Pancreas (tissue), 10 donors: ENCODE measurements around the gene FAM181A. TPM values are rescaled to one million over a fixed set of nuclear protein-coding genes. Genes with fewer than 3 reads are reported as not detected.
A peak's percentile ranks its signal among the peaks of the same experiment; 100 is the strongest.

Experiments
- ATAC-seq, 4 donors: fragments of 200-7000 bp; cut with Tn5 transposase; one replicate each; pipeline versions ENCODE4 v1.8.0 to v1.9.1; 2020; ENCODE audit warnings: mild to moderate bottlenecking in 4 of 4, moderate library complexity in 4 of 4
- DNase-seq, 6 donors: peaks; one replicate each; pipeline ENCODE4 v3.0.0-alpha.2; 2020
- FAIRE-seq: peaks from 2 replicates; lab custom pipeline; 2012; peaks lifted over from hg19 to GRCh38; lab: Jason Lieb, UNC
- H3K27ac ChIP-seq, 4 donors: fragments of 200-600 bp; sonication (generic); 1 replicate in 3 of 4; 2 replicates in 1 of 4; pipeline versions ENCODE4 v1.5.0 to v1.8.0; 2020
- H3K27me3 ChIP-seq, 4 donors: fragments of 200-600 bp; one replicate each; pipeline ENCODE4 v1.8.0; 2021
- H3K36me3 ChIP-seq, 3 donors: fragments of 200-600 bp; sonication (generic) in 1 of 3; one replicate each; pipeline versions ENCODE4 v1.5.0 to v1.8.0; 2020 to 2021
- H3K4me1 ChIP-seq, 3 donors: fragments of 200-600 bp; one replicate each; pipeline ENCODE4 v1.8.0; 2021
- H3K4me3 ChIP-seq, 4 donors: fragments of 200-600 bp; sonication (generic) in 2 of 4; one replicate each; pipeline versions ENCODE4 v1.5.0 to v1.8.0; 2020 to 2021
- H3K9me3 ChIP-seq, 4 donors: fragments of 200-600 bp; one replicate each; pipeline ENCODE4 v1.8.0; 2021
- WGBS, 2 donors: extraction: QIAGEN DNeasy Blood & Tissue Kit; methylation state at CpG; one replicate each; pipeline ENCODE4 v1.1.7; 2013; 5-methylcytosine and 5-hydroxymethylcytosine counted together
- intact Hi-C, 3 donors: fragments of 100-400 bp; cut with DNase I; formaldehyde crosslinking; loops; one replicate each; pipeline versions ENCODE4 v1.11.1 to v1.14.2; 2022
- polyA plus RNA-seq, 2 donors: library from polyadenylated mRNA; stranded (reverse); fragments of 200-250 nt; gene quantifications; one replicate each; pipeline ENCODE4 v1.2.3, GENCODE V29; 2013
- total RNA-seq, 6 donors: library from RNA; stranded (reverse); fragmentation: NEBNext Ultra II Directional in 4 of 6; extraction: Animal tissue kit (Norgen Biotek cat#: 25700) in 4 of 6; gene quantifications; one replicate each; pipeline versions ENCODE4 v1.2.1 to v1.2.4, GENCODE V29; 2021 to 2023
- TF ChIP-seq, protein P1 (sequence below), 4 donors: fragments of 200-600 bp; sonication (generic) in 3 of 4; IDR thresholded peaks; one replicate each; pipeline versions ENCODE4 v1.5.0 to v1.8.0; 2021; ENCODE audit warnings: antibody characterized with exemption in 4 of 4
- donor health status: healthy with polysubstance abuse.
- donor health status: DM: no; HTN: no; CAD: no; lungs with moderate emphysema.
- donor health status: DM: no; HTN: no; CAD: no.
- donor health status: control.
- donor health status: control.
- donor health status: Bipolar disorder and iron deficiency.
- donor health status: DM: yes; HTN: yes; CAD: no.
- donor health status: DM: no; HTN: no; CAD: no.
- donor health status: DM: no; HTN: no; CAD: no.
- donor health status: DM: yes; HTN: yes; CAD: no.

The FAM181A gene
- total and polyA plus RNA-seq, 8 donors: not detected

DNA sequence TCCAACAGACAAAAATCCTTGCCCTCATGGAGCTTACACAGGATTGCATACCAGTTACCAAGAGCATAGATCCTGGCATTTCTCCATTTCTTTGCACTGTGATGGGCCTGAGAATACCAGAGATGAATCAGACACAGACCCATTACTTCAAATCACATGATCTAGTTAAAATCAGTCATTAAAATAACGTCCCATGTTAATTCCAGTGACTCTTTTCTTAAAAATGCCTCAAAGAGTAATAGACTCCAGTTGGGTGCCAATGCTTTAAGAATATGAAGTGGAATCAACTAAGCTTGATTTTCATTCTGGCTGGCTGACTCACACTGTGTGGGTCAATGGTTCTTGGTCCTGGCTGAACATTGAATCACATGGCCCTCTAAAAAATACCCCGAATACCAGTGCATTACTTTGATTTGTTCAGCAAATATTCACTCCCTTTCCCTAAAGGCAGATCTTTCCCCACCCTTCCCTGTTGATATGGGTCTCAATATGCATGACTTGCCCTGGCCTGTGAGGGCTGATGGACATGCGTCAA lies 38.2 kb downstream of the FAM181A start:
- WGBS, 2 donors: 78 to 81% methylated on average over 3 of the region's 3 CpGs
- H3K4me1 ChIP-seq: no peaks in the 10 kb centered on the region
- no peak overlapping the region for H3K4me3 ChIP-seq
- no peaks in the 10 kb centered on the region for H3K9me3 ChIP-seq
- H3K36me3 ChIP-seq: no peaks in the 10 kb centered on the region
- intact Hi-C loops: no loop called here
- TF ChIP-seq, protein P1, sequence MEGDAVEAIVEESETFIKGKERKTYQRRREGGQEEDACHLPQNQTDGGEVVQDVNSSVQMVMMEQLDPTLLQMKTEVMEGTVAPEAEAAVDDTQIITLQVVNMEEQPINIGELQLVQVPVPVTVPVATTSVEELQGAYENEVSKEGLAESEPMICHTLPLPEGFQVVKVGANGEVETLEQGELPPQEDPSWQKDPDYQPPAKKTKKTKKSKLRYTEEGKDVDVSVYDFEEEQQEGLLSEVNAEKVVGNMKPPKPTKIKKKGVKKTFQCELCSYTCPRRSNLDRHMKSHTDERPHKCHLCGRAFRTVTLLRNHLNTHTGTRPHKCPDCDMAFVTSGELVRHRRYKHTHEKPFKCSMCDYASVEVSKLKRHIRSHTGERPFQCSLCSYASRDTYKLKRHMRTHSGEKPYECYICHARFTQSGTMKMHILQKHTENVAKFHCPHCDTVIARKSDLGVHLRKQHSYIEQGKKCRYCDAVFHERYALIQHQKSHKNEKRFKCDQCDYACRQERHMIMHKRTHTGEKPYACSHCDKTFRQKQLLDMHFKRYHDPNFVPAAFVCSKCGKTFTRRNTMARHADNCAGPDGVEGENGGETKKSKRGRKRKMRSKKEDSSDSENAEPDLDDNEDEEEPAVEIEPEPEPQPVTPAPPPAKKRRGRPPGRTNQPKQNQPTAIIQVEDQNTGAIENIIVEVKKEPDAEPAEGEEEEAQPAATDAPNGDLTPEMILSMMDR (IDR thresholded peaks at IDR 0.05): no peak
- H3K27ac ChIP-seq: no peak overlapping the region
- no peak for FAIRE-seq
- no peak for DNase-seq
- no peaks in the 10 kb centered on the region for H3K27me3 ChIP-seq
- ATAC-seq: no peak

DNA sequence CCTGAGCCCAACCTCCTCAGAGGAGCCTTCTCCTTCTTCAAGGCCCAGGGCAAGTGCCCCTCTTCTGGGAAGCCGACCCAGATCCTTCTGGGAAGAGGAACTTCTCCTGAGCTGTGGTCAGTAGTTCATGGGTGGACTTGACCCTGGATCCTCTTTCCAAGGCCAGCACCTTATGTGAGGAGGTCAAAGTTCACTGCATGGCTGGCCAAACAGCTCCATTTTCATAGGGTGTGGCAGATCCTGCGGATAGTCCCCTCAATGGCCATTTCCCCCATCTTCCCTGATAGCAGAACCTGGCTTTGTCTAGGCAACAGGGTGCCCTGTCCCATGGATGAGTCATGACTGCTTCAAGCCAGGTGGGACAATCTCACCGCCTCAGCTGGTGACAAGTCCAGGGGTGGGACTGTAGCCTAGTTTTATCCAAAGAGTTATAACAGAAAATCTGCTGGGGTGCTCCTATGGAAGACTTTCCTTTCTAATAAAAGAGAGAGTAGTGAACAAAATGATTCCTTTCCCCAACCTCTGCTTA lies 38.9 kb downstream of the FAM181A start:
- Histone ChIP-seq H3K4me3 (no peak overlapping the region), H3K36me3 (no peaks in the 10 kb centered on the region), H3K4me1 (no peaks in the 10 kb centered on the region), H3K27ac (no peak overlapping the region), H3K27me3 (no peaks in the 10 kb centered on the region), H3K9me3 (no peaks in the 10 kb centered on the region)
- TF ChIP-seq, protein P1 (IDR thresholded peaks at IDR 0.05): no peak
- FAIRE-seq (no peak), DNase-seq (no peak), ATAC-seq (no peak)
- 96 to 97% methylated on average over 3 of the region's 3 CpGs for WGBS, 2 donors
- intact Hi-C loops: no loop called here

DNA sequence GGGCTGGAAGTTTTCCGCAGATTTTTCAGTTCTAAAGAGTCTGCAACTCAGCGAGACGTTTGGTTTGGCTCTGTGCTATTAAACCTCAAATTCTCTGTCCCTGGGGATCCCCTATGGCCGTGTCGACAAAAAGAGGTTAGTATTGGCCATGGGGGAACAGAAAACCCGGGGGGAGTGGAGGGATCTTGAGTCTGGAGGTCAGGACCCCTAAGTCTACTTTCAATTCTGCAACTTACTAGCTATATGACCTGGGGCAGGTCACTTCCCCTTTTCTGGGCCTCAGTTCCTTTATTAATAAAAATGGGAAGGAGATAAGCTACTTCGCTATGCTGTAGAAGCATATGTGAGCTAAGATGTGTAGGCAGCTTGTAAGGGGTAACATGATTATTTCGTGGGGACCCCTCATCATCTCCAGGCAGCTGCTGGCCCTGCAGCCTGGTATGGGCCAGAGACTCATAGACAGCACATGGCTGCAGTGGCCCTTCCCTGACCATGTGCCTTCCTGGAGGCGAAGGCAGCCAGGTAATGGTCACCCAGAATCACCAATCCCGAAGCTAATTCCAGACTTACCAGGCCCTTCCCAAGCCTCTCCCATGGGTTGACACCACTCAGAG lies 40.6 kb downstream of the FAM181A start:
- H3K36me3 ChIP-seq: no peaks in the 10 kb centered on the region
- no peaks in the 10 kb centered on the region for H3K4me1 ChIP-seq
- no peak overlapping the region for H3K4me3 ChIP-seq
- WGBS, 2 donors: 69 to 71% methylated on average over 10 of the region's 10 CpGs
- FAIRE-seq (no peak), DNase-seq (no peak), ATAC-seq (no peak)
- intact Hi-C loops: no loop called here
- H3K27ac ChIP-seq: no peak overlapping the region
- H3K9me3 ChIP-seq: no peaks in the 10 kb centered on the region
- TF ChIP-seq, protein P1 (IDR thresholded peaks at IDR 0.05): no peak
- no peaks in the 10 kb centered on the region for H3K27me3 ChIP-seq

DNA sequence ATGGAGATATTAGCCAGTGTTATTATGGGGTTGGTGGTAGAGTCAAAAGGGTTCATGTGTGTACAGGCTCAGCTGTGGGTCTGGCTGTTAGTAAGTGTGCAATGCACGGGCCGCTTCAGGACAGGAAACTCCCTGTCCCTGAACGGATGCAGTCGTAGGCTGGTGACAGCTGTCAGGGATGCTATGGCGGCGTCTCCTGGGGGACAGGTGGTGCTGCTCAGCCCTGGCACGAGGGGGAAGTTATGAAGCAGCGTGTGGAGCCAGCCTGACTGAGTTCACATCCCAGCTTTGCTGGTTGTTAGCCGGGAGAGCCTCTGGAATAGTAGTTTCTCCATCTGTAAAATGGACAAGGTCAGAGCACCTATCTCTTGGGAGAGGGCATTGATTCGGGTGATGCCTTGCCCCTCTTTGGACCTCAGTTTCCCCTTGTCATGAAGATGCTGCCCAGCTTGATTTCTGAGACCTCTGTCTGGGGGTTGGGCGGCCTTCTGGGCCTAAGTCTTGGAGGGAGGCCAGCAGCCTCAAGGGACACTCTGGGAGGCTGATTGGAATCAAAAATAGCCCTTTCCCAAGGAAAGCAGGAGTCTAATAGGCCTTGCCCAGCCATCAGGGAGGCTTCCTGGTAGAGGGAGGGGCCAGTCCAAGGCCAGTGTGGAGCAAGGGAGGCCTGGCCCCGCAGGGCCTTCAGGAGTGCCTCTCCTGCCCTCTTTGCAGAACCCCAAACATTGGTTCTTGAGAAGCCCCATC lies 42.1 kb downstream of the FAM181A start:
- no peak overlapping the region for H3K27ac ChIP-seq
- H3K36me3 ChIP-seq: no peaks in the 10 kb centered on the region
- FAIRE-seq (no peak), DNase-seq (no peak), ATAC-seq (peak in 1 of 4 donors; percentile 9)
- whole genome bisulfite sequencing, 2 donors: 78 to 83% methylated on average over 12 of the region's 12 CpGs
- H3K9me3 ChIP-seq: no peaks in the 10 kb centered on the region
- intact Hi-C loops: no loop called here
- H3K27me3 ChIP-seq: no peaks in the 10 kb centered on the region
- H3K4me3 ChIP-seq: no peak overlapping the region
- H3K4me1 ChIP-seq: no peaks in the 10 kb centered on the region
- TF ChIP-seq, protein P1 (IDR thresholded peaks at IDR 0.05): no peak
